SJSA1 (cell line): ENCODE results near the gene TRIM17. TPM values are rescaled to one million over a fixed set of nuclear protein-coding genes. Genes with fewer than 3 reads are reported as not detected.

Experiments used
- DNase-seq, 2 experiments: peaks; one replicate each; pipeline ENCODE4 v3.0.0-alpha.2; 2015 to 2020; ENCODE audit warnings: low spot score in 2 of 2, low read depth in 1 of 2
- H3K27ac ChIP-seq: fragments of 250-450 bp; sonication (Bioruptor Pico); 2 replicates; pipeline ENCODE4 v1.5.1; 2020; ENCODE audit warnings: mild to moderate bottlenecking, moderate library complexity
- H3K27me3 ChIP-seq: fragments of 250-450 bp; sonication (Bioruptor Pico); replicated peaks from 2 replicates; pipeline ENCODE4 v1.5.1; 2020; ENCODE audit warnings: mild to moderate bottlenecking, moderate library complexity
- H3K36me3 ChIP-seq: fragments of 250-450 bp; sonication (Bioruptor Pico); 2 replicates; pipeline ENCODE4 v1.5.1; 2020; ENCODE audit warnings: mild to moderate bottlenecking
- H3K4me1 ChIP-seq: fragments of 250-450 bp; sonication (Bioruptor Pico); replicated peaks from 2 replicates; pipeline ENCODE4 v1.6.1; 2021; ENCODE audit warnings: mild to moderate bottlenecking
- H3K4me3 ChIP-seq: fragments of 250-450 bp; sonication (Bioruptor Pico); 2 replicates; pipeline ENCODE4 v1.5.1; 2020; ENCODE audit warnings: mild to moderate bottlenecking
- H3K9me3 ChIP-seq: fragments of 250-450 bp; sonication (Bioruptor Pico); replicated peaks from 2 replicates; pipeline ENCODE4 v1.5.1; 2020; ENCODE audit warnings: mild to moderate bottlenecking
- total RNA-seq: library from RNA; depleted of rRNA; stranded (reverse); fragments of >200 nt; shearing (Covaris generic); gene quantifications from 2 replicates; pipeline ENCODE4 v1.2.3, GENCODE V29; 2014

TRIM17 gene
- total RNA-seq, 1 experiment from 2014 or later: not detected

DNA sequence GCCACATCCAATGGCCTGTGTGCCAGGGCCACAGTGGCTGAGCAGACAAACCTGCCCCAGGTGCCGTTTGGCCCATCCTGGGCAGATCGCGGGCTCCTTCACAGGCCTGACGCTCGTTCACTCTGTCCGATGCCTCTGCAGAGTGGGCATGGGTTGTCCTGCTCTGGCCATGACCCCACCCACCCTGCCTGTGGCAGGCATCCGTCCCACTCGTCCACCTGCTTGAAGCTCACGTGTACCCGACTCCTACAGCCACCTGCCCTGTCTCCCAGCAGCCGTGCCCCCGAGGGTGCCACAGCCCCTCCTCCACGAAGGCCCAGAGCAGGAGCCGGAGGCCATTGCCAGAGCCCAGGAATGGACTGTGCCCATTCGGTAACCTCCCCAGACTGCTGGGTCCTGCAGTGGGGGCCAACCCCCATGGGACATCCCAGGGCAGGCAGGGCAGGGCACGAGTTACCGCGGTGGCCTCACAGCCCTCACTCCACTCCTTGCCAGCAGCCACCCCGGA lies 51.9 kb downstream of the TRIM17 start:
- Histone ChIP-seq H3K4me3 (no peak overlapping the region), H3K27me3 (no peaks in the 10 kb centered on the region; the same call in 1 of the 2 replicates), H3K4me1 (no peaks in the 10 kb centered on the region), H3K36me3 (no peaks in the 10 kb centered on the region), H3K9me3 (no peaks in the 10 kb centered on the region), H3K27ac (no peak overlapping the region)
- DNase-seq: no peak

DNA sequence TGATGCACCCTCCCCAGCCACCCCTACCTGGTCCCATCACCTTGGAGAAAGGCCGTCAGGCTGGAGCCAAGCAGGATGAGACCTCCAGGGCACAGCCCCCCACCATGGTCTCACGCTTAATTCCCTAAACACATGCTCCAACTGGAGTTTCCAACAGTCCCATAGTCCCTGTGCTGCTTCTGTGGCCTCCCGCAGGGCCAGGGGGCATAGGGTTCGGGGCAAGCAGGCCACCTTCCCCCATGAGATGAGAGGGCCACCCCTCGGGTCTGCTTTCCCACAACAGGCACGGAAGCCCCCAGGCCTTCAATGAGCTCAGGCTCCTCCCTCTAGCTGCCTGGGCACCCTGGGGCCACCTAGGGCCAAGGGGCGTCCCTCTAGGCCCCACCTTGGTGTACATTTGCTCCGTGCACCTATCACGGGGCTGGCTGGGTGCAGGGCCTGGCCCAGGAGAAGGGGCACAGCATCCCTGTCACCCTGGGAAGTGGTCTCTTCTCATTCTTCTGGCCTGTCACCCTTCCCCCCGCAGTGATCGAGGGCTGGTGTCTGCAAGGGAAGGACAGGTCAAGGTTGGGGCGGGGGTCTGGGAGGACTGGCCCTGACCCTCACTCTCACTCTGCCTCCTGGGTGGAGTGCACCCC lies 52.5 kb downstream of the TRIM17 start:
- Histone ChIP-seq H3K27me3 (no peaks in the 10 kb centered on the region; the same call in 1 of the 2 replicates), H3K4me3 (no peak overlapping the region), H3K36me3 (no peaks in the 10 kb centered on the region), H3K9me3 (no peaks in the 10 kb centered on the region), H3K4me1 (no peaks in the 10 kb centered on the region), H3K27ac (no peak overlapping the region)
- DNase-seq: no peak

DNA sequence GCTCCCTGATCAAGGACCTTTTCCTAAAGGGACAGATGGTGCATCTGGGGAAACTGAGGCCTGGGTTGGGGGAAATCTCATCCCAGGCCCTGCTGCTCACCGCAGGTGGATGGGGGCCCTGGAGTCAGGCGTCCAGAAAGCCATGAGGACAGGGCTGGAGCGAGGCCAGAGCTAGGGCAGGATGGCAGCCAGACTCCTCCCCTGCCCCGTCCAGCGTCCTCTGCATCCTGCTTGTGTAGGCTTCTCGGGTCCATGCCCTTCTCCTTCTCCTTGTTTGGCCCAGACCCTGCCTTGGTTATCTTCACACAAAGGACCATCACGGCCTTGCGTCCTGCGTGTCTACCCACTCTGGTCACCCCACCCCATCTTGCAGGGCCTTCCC lies 53.0 kb downstream of the TRIM17 start:
- H3K4me1 ChIP-seq: no peaks in the 10 kb centered on the region
- no peaks in the 10 kb centered on the region for H3K36me3 ChIP-seq
- no peak overlapping the region for H3K27ac ChIP-seq
- DNase-seq: no peak
- no peak overlapping the region for H3K4me3 ChIP-seq
- H3K9me3 ChIP-seq: no peaks in the 10 kb centered on the region
- no peaks in the 10 kb centered on the region; the same call in 1 of the 2 replicates for H3K27me3 ChIP-seq

DNA sequence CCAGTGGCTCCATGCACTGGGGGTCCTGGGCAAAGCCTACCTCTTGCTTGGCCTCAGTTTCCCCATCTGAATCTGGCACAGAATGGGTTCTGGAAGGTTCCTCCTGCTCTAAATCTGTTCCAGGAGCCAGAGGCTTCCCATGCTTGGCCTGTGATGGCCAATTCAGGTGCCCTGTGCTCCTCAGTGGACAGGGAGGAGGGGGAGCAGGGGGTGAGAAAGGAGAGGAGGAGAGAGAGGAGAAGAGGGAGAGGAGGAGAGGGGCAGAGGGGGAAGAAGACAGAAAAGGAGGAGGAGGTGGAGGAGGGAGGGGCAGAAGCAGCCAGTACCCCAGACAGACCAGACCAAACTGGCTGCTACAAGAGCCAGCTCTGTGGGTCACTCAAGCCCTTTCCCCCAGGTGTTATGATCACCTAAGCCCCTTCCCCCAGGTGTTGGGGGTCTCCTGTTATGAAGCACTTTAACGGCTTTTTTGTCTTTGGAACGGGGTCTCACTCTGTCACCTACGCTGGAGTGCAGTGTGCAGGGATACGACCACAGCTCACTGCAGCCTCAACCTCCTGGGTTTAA lies 53.7 kb downstream of the TRIM17 start:
- H3K27me3 ChIP-seq: no peaks in the 10 kb centered on the region; the same call in 1 of the 2 replicates
- no peaks in the 10 kb centered on the region for H3K9me3 ChIP-seq
- no peaks in the 10 kb centered on the region for H3K4me1 ChIP-seq
- H3K27ac ChIP-seq: no peak overlapping the region
- H3K36me3 ChIP-seq: no peaks in the 10 kb centered on the region
- no peak for DNase-seq
- no peak overlapping the region for H3K4me3 ChIP-seq

DNA sequence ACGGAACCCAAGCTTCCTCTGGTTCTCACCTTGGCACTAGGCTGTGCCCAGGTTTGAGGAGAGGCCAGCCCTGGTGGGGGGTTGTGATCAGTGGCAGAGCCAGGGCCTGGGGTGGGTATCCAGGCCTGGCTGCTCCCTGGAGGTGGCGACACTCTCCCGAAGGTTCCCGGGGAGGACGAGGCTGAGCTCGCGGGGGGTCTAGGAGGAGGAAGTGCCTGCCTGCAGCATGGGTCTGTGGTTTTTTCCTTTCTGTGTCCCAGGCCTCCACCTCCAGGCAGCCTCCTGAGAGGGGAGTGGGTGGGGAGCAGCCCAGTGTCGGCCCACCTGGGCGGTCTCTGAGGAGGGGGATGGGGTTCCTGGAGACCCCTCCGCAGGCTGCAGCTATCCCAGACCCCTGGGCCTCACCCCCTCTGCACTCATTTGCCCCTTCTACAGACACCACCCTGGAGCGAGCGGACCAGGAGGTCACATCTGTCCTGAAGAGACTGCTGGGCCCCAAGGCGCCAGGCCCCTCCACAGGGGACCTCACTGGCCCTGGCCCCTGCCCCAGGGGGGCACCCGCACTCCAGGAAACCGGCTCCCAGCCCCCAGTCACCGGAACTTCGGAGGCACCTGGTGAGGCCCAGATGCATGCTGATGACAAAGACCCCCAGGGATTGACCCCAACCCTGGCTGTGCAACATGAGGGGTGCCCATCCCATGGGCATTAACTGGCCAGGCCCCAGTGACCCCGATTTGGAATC lies 54.3 kb downstream of the TRIM17 start:
- Histone ChIP-seq H3K9me3 (no peaks in the 10 kb centered on the region), H3K4me1 (no peaks in the 10 kb centered on the region), H3K27me3 (no peaks in the 10 kb centered on the region; the same call in 1 of the 2 replicates), H3K4me3 (no peak overlapping the region), H3K27ac (no peak overlapping the region), H3K36me3 (no peaks in the 10 kb centered on the region)
- no peak for DNase-seq

DNA sequence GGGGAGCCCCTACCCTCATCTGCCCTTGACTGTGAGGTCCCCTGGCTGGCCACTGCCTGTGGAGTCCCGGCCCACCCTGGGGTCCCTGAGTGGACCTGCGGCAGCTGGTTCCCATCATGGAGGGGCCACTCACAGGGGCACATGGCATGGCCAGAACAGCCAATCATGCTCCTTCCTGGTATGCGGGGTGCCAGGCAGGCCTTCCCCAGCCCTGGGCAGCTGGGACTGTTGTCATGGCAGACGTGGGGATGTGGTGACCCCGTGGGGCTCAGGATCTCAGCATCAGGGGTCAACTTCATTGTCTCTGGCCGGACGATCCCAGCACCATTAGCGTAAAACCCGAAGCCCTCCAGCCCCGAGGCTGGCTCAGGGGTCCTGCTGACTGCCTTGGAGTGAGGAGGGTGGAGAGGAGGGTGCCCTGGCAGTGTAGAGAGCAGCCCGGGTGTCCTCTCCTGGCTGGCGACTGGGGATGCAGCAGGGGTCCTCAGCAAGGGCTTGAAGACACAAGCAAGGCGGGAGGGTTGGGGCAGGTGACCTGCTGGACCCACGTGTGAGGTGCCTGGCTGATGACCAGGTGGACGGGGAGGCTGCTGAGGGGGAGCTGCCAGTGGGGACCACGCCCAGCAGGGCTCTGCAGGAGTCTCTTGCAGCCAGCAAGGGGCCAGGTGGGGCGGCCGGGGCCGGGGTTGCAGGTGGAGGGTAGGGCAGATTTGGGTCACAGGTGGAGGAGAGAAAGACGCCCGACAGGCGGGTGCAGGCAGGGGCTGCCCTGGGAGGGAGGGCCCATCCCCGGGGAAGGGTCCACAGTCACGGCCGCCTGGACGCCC lies 55.1 kb downstream of the TRIM17 start:
- Histone ChIP-seq H3K4me3 (no peak overlapping the region), H3K27me3 (no peaks in the 10 kb centered on the region), H3K9me3 (no peaks in the 10 kb centered on the region), H3K4me1 (no peaks in the 10 kb centered on the region), H3K27ac (no peak overlapping the region), H3K36me3 (no peaks in the 10 kb centered on the region)
- no peak for DNase-seq

DNA sequence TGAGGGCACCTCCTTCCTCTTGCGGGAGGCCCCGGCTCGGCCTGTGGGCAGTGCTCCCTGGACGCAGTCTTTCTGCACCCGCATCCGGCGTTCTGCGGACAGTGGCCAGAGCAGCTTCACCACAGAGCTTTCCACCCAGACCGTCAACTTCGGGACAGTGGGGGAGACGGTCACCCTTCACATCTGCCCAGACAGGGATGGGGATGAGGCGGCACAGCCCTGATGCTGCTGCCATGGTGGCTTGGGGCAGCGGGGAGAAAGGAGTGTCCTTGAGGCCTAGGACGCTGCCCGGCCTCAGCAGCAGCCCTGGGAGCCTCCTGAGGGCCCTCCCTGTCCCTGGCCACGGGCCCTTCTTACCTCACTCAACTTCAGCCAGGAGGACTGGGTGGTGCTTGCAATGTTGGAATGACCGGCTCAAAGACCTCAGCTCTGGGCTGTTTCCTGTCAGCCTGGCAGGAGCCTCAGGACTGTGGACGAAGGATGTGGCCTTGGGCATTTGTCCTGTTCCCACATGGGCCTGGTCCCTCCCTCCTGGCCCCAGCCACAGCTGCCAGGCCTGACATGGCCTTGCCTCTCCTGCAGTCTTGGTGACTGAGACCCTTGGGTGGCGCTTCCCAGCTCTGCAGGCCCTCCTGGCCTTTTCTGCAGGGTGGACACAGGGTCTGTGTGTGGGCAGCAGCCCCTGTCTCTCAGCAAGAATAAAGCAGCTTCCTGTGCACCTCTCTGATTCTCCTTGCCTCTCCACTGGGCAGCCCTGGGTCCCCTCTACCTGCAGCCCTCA lies 55.9 kb downstream of the TRIM17 start:
- no peak overlapping the region for H3K4me3 ChIP-seq
- no peak overlapping the region for H3K27ac ChIP-seq
- no peaks in the 10 kb centered on the region for H3K36me3 ChIP-seq
- no peaks in the 10 kb centered on the region for H3K9me3 ChIP-seq
- H3K4me1 ChIP-seq: no peaks in the 10 kb centered on the region
- no peak for DNase-seq
- no peaks in the 10 kb centered on the region for H3K27me3 ChIP-seq

DNA sequence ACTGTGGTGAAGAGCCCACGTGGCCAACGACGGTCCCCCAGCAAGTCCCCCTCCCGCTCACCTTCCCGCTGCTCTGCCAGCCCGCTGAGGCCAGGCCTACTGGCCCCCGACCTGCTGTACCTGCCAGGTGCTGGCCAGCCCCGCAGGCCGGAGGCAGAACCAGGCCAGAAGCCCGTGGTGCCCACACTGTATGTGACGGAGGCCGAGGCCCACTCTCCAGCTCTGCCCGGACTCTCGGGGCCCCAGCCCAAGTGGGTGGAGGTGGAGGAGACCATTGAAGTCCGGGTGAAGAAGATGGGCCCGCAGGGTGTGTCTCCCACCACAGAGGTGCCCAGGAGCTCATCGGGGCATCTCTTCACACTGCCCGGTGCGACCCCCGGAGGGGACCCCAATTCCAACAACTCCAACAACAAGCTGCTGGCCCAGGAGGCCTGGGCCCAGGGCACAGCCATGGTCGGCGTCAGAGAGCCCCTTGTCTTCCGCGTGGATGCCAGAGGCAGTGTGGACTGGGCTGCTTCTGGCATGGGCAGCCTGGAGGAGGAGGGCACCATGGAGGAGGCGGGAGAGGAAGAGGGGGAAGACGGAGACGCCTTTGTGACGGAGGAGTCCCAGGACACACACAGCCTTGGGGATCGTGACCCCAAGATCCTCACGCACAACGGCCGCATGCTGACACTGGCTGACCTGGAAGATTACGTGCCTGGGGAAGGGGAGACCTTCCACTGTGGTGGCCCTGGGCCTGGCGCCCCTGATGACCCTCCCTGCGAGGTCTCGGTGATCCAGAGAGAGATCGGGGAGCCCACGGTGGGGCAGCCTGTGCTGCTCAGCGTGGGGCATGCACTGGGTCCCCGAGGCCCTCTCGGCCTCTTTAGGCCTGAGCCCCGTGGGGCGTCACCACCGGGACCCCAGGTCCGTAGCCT lies 56.8 kb downstream of the TRIM17 start:
- Histone ChIP-seq H3K9me3 (no peaks in the 10 kb centered on the region), H3K4me3 (no peak overlapping the region), H3K36me3 (no peaks in the 10 kb centered on the region), H3K4me1 (no peaks in the 10 kb centered on the region), H3K27ac (no peak overlapping the region), H3K27me3 (no peaks in the 10 kb centered on the region)
- no peak for DNase-seq

DNA sequence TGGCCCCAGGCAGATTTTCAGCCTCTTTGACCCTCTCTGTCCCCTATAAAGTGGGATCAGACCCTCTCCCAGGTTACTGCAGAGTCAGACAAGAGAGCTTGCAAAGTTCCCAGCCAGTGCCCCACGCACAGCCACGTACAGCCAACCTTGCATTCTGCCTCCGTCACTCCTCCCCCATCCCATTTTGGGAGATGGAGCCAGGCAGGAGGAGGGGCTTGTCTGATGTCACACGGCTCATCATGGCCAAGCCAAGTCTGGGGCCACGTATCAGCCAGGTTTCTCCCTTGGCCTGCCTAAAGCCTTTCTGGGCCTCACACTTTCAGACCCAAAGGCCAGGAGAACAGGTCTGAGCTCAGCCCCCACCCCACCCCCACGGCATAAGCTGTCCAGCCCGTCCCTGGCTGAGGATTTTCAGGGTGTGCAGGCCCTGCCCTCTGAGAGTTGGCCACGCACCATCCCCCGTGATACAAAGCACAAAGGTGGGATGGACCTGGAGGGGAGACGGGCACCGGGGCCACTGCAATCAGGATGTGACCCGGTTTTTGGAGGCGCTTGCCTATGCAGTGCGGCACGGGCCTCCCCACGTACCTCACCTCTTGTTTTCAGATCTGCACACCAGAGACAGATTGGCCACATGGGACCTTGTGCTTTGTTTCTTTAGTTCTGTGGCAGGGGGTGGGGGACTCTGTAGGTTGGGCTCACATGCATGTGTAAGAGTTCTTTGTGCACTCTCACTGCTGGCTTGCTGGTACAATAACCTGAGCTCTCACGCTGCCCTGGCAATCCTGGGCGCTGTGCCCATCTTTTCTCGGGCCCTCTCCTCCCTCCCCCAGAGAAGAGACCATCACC lies 57.7 kb downstream of the TRIM17 start:
- H3K9me3 ChIP-seq: no peaks in the 10 kb centered on the region
- no peaks in the 10 kb centered on the region for H3K36me3 ChIP-seq
- no peaks in the 10 kb centered on the region for H3K27me3 ChIP-seq
- no peak overlapping the region for H3K27ac ChIP-seq
- no peak for DNase-seq
- H3K4me1 ChIP-seq: no peaks in the 10 kb centered on the region
- no peak overlapping the region for H3K4me3 ChIP-seq

DNA sequence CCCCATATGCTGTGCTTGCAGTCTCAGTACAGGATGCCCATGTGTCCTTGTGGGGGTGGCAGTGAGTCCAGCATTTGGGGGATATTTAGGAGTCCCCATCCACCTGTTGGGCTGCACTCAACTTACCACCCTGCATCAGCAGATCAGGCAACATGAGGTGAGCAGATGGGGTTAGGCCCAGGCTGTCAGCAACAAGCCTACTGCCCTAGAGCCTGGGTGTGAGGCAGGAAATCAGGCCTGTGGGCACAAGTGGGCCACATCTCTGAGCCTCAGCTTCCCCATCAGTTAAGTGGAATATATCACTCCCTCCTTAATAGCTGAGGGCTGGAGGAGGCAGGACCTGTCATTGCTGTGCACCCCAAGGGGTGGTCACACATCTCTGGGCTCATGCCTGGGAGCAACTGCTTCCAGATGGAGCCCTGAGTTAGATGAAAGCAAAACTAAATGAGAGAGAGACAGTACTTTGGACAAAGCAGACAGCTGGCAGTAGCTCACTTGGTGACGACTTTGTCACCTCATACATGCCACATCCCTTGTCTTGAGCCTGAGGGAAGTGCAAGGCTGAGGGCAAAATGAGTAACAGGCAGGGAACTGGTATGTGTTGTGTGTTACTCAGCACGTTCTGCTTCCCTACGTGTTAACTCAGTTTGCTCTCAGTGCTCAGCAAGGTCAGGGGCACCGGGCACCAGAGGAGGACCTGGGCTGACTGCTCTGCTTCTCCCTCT lies 58.5 kb downstream of the TRIM17 start:
- Histone ChIP-seq H3K27me3 (no peaks in the 10 kb centered on the region), H3K27ac (no peak overlapping the region), H3K36me3 (no peaks in the 10 kb centered on the region), H3K4me1 (no peaks in the 10 kb centered on the region), H3K4me3 (no peak overlapping the region), H3K9me3 (no peaks in the 10 kb centered on the region)
- DNase-seq: no peak
